Fibroblast of villous mesenchyme (primary cell): Measurements from ENCODE around the gene ADGRB3. TPM values are rescaled to one million over a fixed set of nuclear protein-coding genes. Genes with fewer than 3 reads are reported as not detected.

Source experiments
- DNase-seq: peaks from one replicate; pipeline ENCODE4 v3.0.0-alpha.2; 2010; ENCODE audit warnings: low read depth
- H3K4me3 ChIP-seq: 2 replicates; pipeline ENCODE4 v1.5.1; 2011; ENCODE audit warnings: low read depth, mild to moderate bottlenecking, low read length
- CTCF ChIP-seq: IDR thresholded peaks from 2 replicates; pipeline ENCODE4 v1.5.1; 2012; ENCODE audit warnings: low read depth, mild to moderate bottlenecking, low read length; ENCODE audit not compliant: insufficient read depth
- total RNA-seq: library from RNA; depleted of rRNA; stranded (reverse); fragments of >200 nt; gene quantifications from 2 replicates; pipeline ENCODE4 v1.2.3, GENCODE V29; 2012

The ADGRB3 gene
- total RNA-seq, 1 donor = under 0.01 TPM

- DNase-seq = no peak
- H3K4me3 ChIP-seq = no peak overlapping the region
- TF ChIP-seq CTCF = no peak
These were observed 191.4 kb downstream of the ADGRB3 start for GRCh38 chr6:68826501-68826900.

GRCh38 chr6:68834551-68834950, 199.5 kb downstream of the ADGRB3 start:
- H3K4me3 ChIP-seq = no peak overlapping the region
- DNase-seq = peak; percentile 1
- no peak for TF ChIP-seq CTCF

- no peak for TF ChIP-seq CTCF
- H3K4me3 ChIP-seq = no peak overlapping the region
- DNase-seq = no peak
These were observed 203.5 kb downstream of the ADGRB3 start for GRCh38 chr6:68838571-68838970.

GRCh38 chr6:68852791-68853190, 217.7 kb downstream of the ADGRB3 start:
- DNase-seq = no peak
- no peak for TF ChIP-seq CTCF
- no peak overlapping the region for H3K4me3 ChIP-seq

GRCh38 chr6:68859233-68859632, 224.2 kb downstream of the ADGRB3 start:
- TF ChIP-seq CTCF = no peak
- no peak for DNase-seq
- H3K4me3 ChIP-seq = no peak overlapping the region

- TF ChIP-seq CTCF = no peak
- H3K4me3 ChIP-seq = no peak overlapping the region
- no peak for DNase-seq
These were observed 233.6 kb downstream of the ADGRB3 start for GRCh38 chr6:68868646-68869045.

GRCh38 chr6:68873236-68873635, 238.2 kb downstream of the ADGRB3 start:
- TF ChIP-seq CTCF = no peak
- H3K4me3 ChIP-seq = no peak overlapping the region
- DNase-seq = no peak
